Mesendoderm (in vitro differentiated cells): ENCODE measurements around the gene ZSCAN32. TPM values are rescaled to one million over a fixed set of nuclear protein-coding genes. Genes with fewer than 3 reads are reported as not detected.
A peak's percentile ranks its signal among the peaks of the same experiment; 100 is the strongest.

Source experiments
- DNase-seq: peaks from one replicate; pipeline ENCODE4 v3.0.0; 2013
- H2AK5ac ChIP-seq: 2 replicates; pipeline ENCODE4 v1.6.1; 2013; ENCODE audit warnings: low read length, inconsistent platforms
- H2BK120ac ChIP-seq: 2 replicates; pipeline ENCODE4 v1.6.1; 2013; ENCODE audit warnings: low read depth, mild to moderate bottlenecking, low read length, moderate library complexity, mixed read lengths
- H2BK15ac ChIP-seq: replicated peaks from 2 replicates; pipeline ENCODE4 v1.6.1; 2013; ENCODE audit warnings: low read depth, mild to moderate bottlenecking, moderate library complexity
- H2BK5ac ChIP-seq: 2 replicates; pipeline ENCODE4 v1.6.1; 2013; ENCODE audit warnings: low read length, inconsistent platforms
- H3K18ac ChIP-seq: 2 replicates; pipeline ENCODE4 v1.6.1; 2013; ENCODE audit warnings: mild to moderate bottlenecking, low read length, mixed read lengths
- H3K23ac ChIP-seq: one replicate; pipeline ENCODE4 v1.6.1; 2013; ENCODE audit warnings: low read length
- H3K27ac ChIP-seq: 2 replicates; pipeline ENCODE4 v1.5.1; 2013; ENCODE audit warnings: low read depth, mild to moderate bottlenecking, inconsistent platforms, low read length, moderate library complexity
- H3K27me3 ChIP-seq: 2 replicates; pipeline ENCODE4 v1.6.1; 2013; ENCODE audit warnings: low read length, control low read depth, mild to moderate bottlenecking, inconsistent platforms; ENCODE audit not compliant: insufficient read depth, poor library complexity
- H3K36me3 ChIP-seq: 2 replicates; pipeline ENCODE4 v1.6.1; 2013; ENCODE audit warnings: low read length, inconsistent platforms; ENCODE audit not compliant: control insufficient read depth, insufficient read depth
- H3K4ac ChIP-seq: one replicate; pipeline ENCODE4 v1.6.1; 2013; ENCODE audit warnings: low read depth, mild to moderate bottlenecking, low read length, moderate library complexity
- H3K4me1 ChIP-seq: 2 replicates; pipeline ENCODE4 v1.6.1; 2013; ENCODE audit warnings: low read depth, low read length, inconsistent platforms; ENCODE audit not compliant: control insufficient read depth
- H3K4me2 ChIP-seq: 2 replicates; pipeline ENCODE4 v1.6.1; 2013; ENCODE audit warnings: low read length
- H3K4me3 ChIP-seq: 2 replicates; pipeline ENCODE4 v1.5.1; 2013; ENCODE audit warnings: mild to moderate bottlenecking, low read length
- H3K56ac ChIP-seq: one replicate; pipeline ENCODE4 v1.6.1; 2013; ENCODE audit warnings: low read length
- H3K79me1 ChIP-seq: 2 replicates; pipeline ENCODE4 v1.6.1; 2013; ENCODE audit warnings: low read length, inconsistent platforms
- H3K79me2 ChIP-seq: 2 replicates; pipeline ENCODE4 v1.6.1; 2013; ENCODE audit warnings: mild to moderate bottlenecking, low read length; ENCODE audit not compliant: control insufficient read depth, insufficient read depth
- H3K9ac ChIP-seq: 2 replicates; pipeline ENCODE4 v1.6.1; 2013; ENCODE audit warnings: low read length, inconsistent platforms
- H4K5ac ChIP-seq: one replicate; pipeline ENCODE4 v1.6.1; 2013; ENCODE audit warnings: low read length
- H4K8ac ChIP-seq: one replicate; pipeline ENCODE4 v1.6.1; 2013; ENCODE audit warnings: low read depth, mild to moderate bottlenecking, control low read depth, low read length, moderate library complexity
- WGBS: extraction: QIAGEN DNeasy Blood & Tissue Kit; methylation state at CpG from one replicate; pipeline ENCODE4 v1.1.7; 2013; ENCODE audit warnings: low lambda C conversion rate, missing lambda C conversion rate; ENCODE audit not compliant: insufficient coverage; ENCODE audit errors: extremely low coverage; 5-methylcytosine and 5-hydroxymethylcytosine counted together
- polyA plus RNA-seq, 2 experiments: library from polyadenylated mRNA; stranded (reverse); fragments of 200-250 nt; gene quantifications; one replicate each; pipeline ENCODE4 v1.2.3, GENCODE V29; 2013

Gene ZSCAN32
- polyA plus RNA-seq (2013, experiment 1 of 2) = 9.3 TPM
- polyA plus RNA-seq (2013, experiment 2 of 2) = 9.7 TPM

- no CpG with 5 or more reads among the region's 95 CpGs for WGBS
- H3K56ac ChIP-seq = peak within 1 kb of the TSS; percentile 97
Measured at GRCh38 chr16:3400779-3401688, at the start of gene ZSCAN32, which contains the start of gene ZNF174. Gene ZSCAN32, minus strand, starts transcription at chr16:3401004. Its CDS starts 3,447 bp downstream, at chr16:3397557. Gene ZNF174, plus strand, starts transcription at chr16:3401215. Its CDS starts 790 bp downstream, at chr16:3402005.

GRCh38 chr16:3444032-3444388, 43.2 kb upstream of the ZSCAN32 start:
- Histone ChIP-seq H3K4me3 (peak overlapping the region; percentile 84), H3K27ac (no peak overlapping the region), H2BK15ac (no peak overlapping the region), H3K23ac (no peak overlapping the region), H2BK120ac (no peak overlapping the region), H3K79me2 (peaks cover 10% of the 10 kb centered on the region), H4K8ac (no peak overlapping the region), H3K18ac (no peak overlapping the region), H3K4me2 (peak overlapping the region; percentile 65), H3K4me1 (no peaks in the 10 kb centered on the region), H4K5ac (no peak overlapping the region), H3K4ac (no peak overlapping the region), H2BK5ac (no peak overlapping the region), H3K9ac (peak overlapping the region; percentile 85), H3K27me3 (no peaks in the 10 kb centered on the region), H3K36me3 (peaks cover 2% of the 10 kb centered on the region), H3K56ac (peak overlapping the region; percentile 93), H3K79me1 (peaks cover 3% of the 10 kb centered on the region), H2AK5ac (no peak overlapping the region)
- WGBS = no CpG with 5 or more reads among the region's 10 CpGs
- DNase-seq = peak; percentile 76

More at GRCh38 chr16:3400779-3401688, at the start of gene ZSCAN32, which contains the start of gene ZNF174:
- Histone ChIP-seq H3K79me1 (peaks cover 24% of the 10 kb centered on the region), H2BK120ac (no peak within 1 kb of the TSS), H3K79me2 (peaks cover 6% of the 10 kb centered on the region), H3K4me2 (peak within 1 kb of the TSS; percentile 71), H3K23ac (peak within 1 kb of the TSS; percentile 94), H2BK15ac (no peak within 1 kb of the TSS), H3K27me3 (no peaks in the 10 kb centered on the region), H3K18ac (peak within 1 kb of the TSS; percentile 45), H4K8ac (peak within 1 kb of the TSS; percentile 79), H4K5ac (no peak within 1 kb of the TSS), H3K9ac (peak within 1 kb of the TSS; percentile 98), H3K4me3 (peak within 1 kb of the TSS; percentile 99), H3K4me1 (no peaks in the 10 kb centered on the region), H3K4ac (peak within 1 kb of the TSS; percentile 23), H3K27ac (peak within 1 kb of the TSS; percentile 88), H2AK5ac (no peak within 1 kb of the TSS), H3K36me3 (peaks cover 4% of the 10 kb centered on the region), H2BK5ac (no peak within 1 kb of the TSS)
- DNase-seq = peak; percentile 100

DNA sequence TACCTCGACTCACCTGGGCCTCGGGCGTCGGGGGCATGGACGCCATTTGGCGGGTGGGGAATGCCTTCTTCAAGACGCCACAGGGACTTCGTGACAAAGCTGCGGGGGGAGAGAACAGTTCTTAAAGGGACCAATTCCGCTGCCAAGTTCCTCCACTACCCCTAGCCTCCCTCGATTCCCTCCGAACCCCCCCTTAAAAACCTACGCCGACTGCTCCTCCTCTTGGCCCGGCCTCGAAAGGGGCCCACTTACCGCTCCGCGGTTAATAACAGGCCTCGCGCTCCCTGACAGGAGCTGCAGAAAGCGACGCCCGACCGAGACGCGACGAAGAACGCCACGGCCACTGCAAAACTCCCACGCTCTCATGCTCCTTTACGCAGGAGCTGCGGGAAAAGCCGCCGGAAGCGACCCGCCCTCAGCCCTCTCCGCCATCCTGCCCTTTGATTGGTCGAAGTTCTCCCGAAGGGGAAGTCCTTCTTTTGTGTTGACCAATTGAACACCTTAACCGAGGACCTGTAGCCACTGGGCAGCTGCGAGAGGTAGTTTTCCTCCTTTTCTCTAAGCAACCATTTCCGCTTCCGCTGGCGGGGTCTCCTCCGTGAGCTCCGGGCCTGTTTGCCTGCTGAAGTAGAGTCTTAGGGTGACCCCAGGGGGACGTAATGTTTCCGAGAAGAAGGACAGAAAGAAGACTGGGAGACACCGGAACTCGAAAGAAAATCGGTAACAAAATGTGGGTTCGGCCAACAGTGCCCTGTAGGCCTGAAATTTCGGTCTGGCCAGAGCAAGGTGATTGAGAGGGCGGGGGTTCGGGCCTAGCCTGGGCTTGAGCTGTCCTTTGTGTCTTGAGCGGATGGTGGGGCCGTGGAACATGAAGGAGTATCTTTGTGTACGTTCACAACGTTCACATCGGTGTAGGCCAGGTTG, 42.6 kb upstream of the ZSCAN32 start, which contains the start of the genes NAA60 and ZNF597:
TSS of gene NAA60 (plus strand) at position 573 of the 924 bp plus-strand sequence. CDS start 32,548 bp downstream, outside the sequence.
TSS of gene ZNF597 (minus strand) at position 397 of the 924 bp plus-strand sequence. CDS start at position 46, 351 bp downstream.
- Histone ChIP-seq H2AK5ac (no peak within 1 kb of the TSS), H3K79me1 (peaks cover 3% of the 10 kb centered on the region), H3K27me3 (no peaks in the 10 kb centered on the region), H3K36me3 (no peaks in the 10 kb centered on the region), H3K4me3 (peak within 1 kb of the TSS; percentile 84), H3K4me1 (no peaks in the 10 kb centered on the region), H4K5ac (no peak within 1 kb of the TSS), H3K23ac (no peak within 1 kb of the TSS), H3K9ac (peak within 1 kb of the TSS; percentile 85), H3K18ac (no peak within 1 kb of the TSS), H3K79me2 (peaks cover 10% of the 10 kb centered on the region), H2BK120ac (no peak within 1 kb of the TSS), H3K56ac (peak within 1 kb of the TSS; percentile 93), H3K4ac (no peak within 1 kb of the TSS), H4K8ac (no peak within 1 kb of the TSS), H2BK5ac (no peak within 1 kb of the TSS), H3K27ac (peak within 1 kb of the TSS; percentile 34), H2BK15ac (no peak within 1 kb of the TSS), H3K4me2 (peak within 1 kb of the TSS; percentile 87)
- DNase-seq = peak; percentile 97
- WGBS = no CpG with 5 or more reads among the region's 61 CpGs

GRCh38 chr16:3439637-3440036, 38.8 kb upstream of the ZSCAN32 start:
- no peak overlapping the region for H2BK15ac ChIP-seq
- no peak overlapping the region for H3K23ac ChIP-seq
- H2AK5ac ChIP-seq = no peak overlapping the region
- H3K36me3 ChIP-seq = no peaks in the 10 kb centered on the region
- no peak overlapping the region for H2BK120ac ChIP-seq
- H3K79me2 ChIP-seq = peaks cover 10% of the 10 kb centered on the region
- H3K27me3 ChIP-seq = no peaks in the 10 kb centered on the region
- no peak overlapping the region for H3K4me2 ChIP-seq
- no peak overlapping the region for H3K4me3 ChIP-seq
- H3K56ac ChIP-seq = no peak overlapping the region
- no peak overlapping the region for H3K4ac ChIP-seq
- no peak overlapping the region for H3K9ac ChIP-seq
- no peaks in the 10 kb centered on the region for H3K4me1 ChIP-seq
- WGBS = 100% methylated on average over 3 of the region's 4 CpGs
- no peak overlapping the region for H3K27ac ChIP-seq
- DNase-seq = no peak
- H4K8ac ChIP-seq = no peak overlapping the region
- no peak overlapping the region for H3K18ac ChIP-seq
- no peak overlapping the region for H4K5ac ChIP-seq
- no peak overlapping the region for H2BK5ac ChIP-seq
- peaks cover 3% of the 10 kb centered on the region for H3K79me1 ChIP-seq

- Histone ChIP-seq H2AK5ac (no peak overlapping the region), H3K4me3 (no peak overlapping the region), H3K27ac (no peak overlapping the region), H3K36me3 (no peaks in the 10 kb centered on the region), H4K8ac (no peak overlapping the region), H2BK15ac (no peak overlapping the region), H3K18ac (no peak overlapping the region), H3K4ac (no peak overlapping the region), H3K27me3 (no peaks in the 10 kb centered on the region), H3K79me2 (no peaks in the 10 kb centered on the region), H4K5ac (no peak overlapping the region), H3K9ac (no peak overlapping the region), H2BK5ac (no peak overlapping the region), H3K4me2 (no peak overlapping the region), H2BK120ac (no peak overlapping the region), H3K79me1 (no peaks in the 10 kb centered on the region), H3K56ac (no peak overlapping the region), H3K23ac (no peak overlapping the region), H3K4me1 (no peaks in the 10 kb centered on the region)
- no peak for DNase-seq
Measured at GRCh38 chr16:3434373-3434772, 33.6 kb upstream of the ZSCAN32 start.
